OCI-LY3 (cell line): ENCODE results near the gene SLC12A7.

Source experiments
- H2AFZ ChIP-seq: fragments of 200-600, 300-600 bp; shearing (Covaris generic); 2 replicates; pipeline ENCODE4 v1.6.0; 2014; ENCODE audit warnings: antibody characterized with exemption, low read depth, low read length
- H3K27ac ChIP-seq: fragments of 200-600, 300-600 bp; sonication (generic); 2 replicates; pipeline ENCODE4 v1.5.1; 2014; ENCODE audit warnings: mild to moderate bottlenecking, low read length, moderate library complexity, mixed read lengths
- H3K27me3 ChIP-seq: fragments of 200-600, 300-600 bp; sonication (generic); 2 replicates; pipeline ENCODE4 v1.6.1; 2014; ENCODE audit warnings: low read depth, low read length, mixed read lengths
- H3K36me3 ChIP-seq: fragments of 200-600, 300-600 bp; sonication (generic); replicated peaks from 2 replicates; pipeline ENCODE3; 2014; ENCODE audit warnings: low read depth, low read length, mixed read lengths
- H3K4me1 ChIP-seq: fragments of 300-600, 200-600 bp; sonication (generic); 2 replicates; pipeline ENCODE4 v1.6.1; 2014; ENCODE audit warnings: low read length, mixed read lengths
- H3K4me2 ChIP-seq: fragments of 200-600, 300-600 bp; sonication (generic); 2 replicates; pipeline ENCODE4 v1.6.1; 2014; ENCODE audit warnings: low read length, mixed read lengths
- H3K4me3 ChIP-seq: fragments of 300-600, 200-600 bp; sonication (generic); 2 replicates; pipeline ENCODE4 v1.5.1; 2014; ENCODE audit warnings: antibody characterized with exemption, mild to moderate bottlenecking, low read length, moderate library complexity
- H3K79me2 ChIP-seq: fragments of 300-600, 200-600 bp; shearing (Covaris generic); 2 replicates; pipeline ENCODE4 v1.6.1; 2014; ENCODE audit warnings: mild to moderate bottlenecking, low read length, mixed read lengths
- H3K9ac ChIP-seq: fragments of 300-600, 200-600 bp; shearing (Covaris generic); 2 replicates; pipeline ENCODE4 v1.6.0; 2014; ENCODE audit warnings: mild to moderate bottlenecking, low read length, moderate library complexity
- H3K9me3 ChIP-seq: fragments of 200-600, 300-600 bp; shearing (Covaris generic); 2 replicates; pipeline ENCODE4 v1.6.1; 2014; ENCODE audit warnings: low read length, mixed read lengths; ENCODE audit not compliant: insufficient read depth
- H4K20me1 ChIP-seq: fragments of 200-600, 300-600 bp; sonication (generic); 2 replicates; pipeline ENCODE4 v1.6.1; 2016; ENCODE audit warnings: low read length, mixed read lengths; ENCODE audit not compliant: insufficient read depth
- EZH2phosphoT487 ChIP-seq: fragments of 200-600 bp; shearing (Covaris generic); IDR thresholded peaks from 2 replicates; pipeline ENCODE4 v1.6.1; 2018; ENCODE audit warnings: antibody characterized with exemption, mixed run types, low read depth
- TF ChIP-seq, protein P1 (sequence below): fragments of 200-600, 300-600 bp; sonication (generic); IDR thresholded peaks from 2 replicates; pipeline ENCODE4 v1.5.1; 2014; ENCODE audit warnings: antibody characterized with exemption, low read length, low read depth

Gene SLC12A7

DNA sequence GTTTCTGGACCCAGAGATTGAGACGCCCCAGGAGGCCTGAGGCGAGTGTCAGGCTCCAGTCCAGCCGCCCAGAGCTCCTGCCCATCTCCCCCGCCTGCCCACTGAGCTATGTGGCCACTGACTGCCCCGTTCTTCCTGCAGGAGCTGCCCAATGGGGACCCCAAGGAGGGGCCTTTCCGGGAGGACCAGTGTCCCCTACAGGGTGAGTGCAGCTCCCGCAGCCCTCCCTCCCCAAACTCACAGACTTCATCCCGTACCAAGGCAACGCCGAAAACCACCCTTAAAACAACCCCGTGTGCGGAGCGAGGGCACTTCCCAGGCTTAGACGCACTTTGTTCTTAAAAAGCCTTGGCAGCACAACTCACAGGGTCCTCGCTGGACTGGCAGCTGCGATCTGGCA lies 79.9 kb downstream of the SLC12A7 start:
- no peaks in the 10 kb centered on the region for H3K4me1 ChIP-seq
- H3K27me3 ChIP-seq, result no peaks in the 10 kb centered on the region
- no peaks in the 10 kb centered on the region for H3K79me2 ChIP-seq
- no peak overlapping the region for H3K9ac ChIP-seq
- H3K4me3 ChIP-seq, result no peak overlapping the region
- H3K9me3 ChIP-seq, result no peaks in the 10 kb centered on the region
- H4K20me1 ChIP-seq, result no peaks in the 10 kb centered on the region
- no peak overlapping the region for H2AFZ ChIP-seq
- no peaks in the 10 kb centered on the region for H3K36me3 ChIP-seq
- TF ChIP-seq, protein P1, sequence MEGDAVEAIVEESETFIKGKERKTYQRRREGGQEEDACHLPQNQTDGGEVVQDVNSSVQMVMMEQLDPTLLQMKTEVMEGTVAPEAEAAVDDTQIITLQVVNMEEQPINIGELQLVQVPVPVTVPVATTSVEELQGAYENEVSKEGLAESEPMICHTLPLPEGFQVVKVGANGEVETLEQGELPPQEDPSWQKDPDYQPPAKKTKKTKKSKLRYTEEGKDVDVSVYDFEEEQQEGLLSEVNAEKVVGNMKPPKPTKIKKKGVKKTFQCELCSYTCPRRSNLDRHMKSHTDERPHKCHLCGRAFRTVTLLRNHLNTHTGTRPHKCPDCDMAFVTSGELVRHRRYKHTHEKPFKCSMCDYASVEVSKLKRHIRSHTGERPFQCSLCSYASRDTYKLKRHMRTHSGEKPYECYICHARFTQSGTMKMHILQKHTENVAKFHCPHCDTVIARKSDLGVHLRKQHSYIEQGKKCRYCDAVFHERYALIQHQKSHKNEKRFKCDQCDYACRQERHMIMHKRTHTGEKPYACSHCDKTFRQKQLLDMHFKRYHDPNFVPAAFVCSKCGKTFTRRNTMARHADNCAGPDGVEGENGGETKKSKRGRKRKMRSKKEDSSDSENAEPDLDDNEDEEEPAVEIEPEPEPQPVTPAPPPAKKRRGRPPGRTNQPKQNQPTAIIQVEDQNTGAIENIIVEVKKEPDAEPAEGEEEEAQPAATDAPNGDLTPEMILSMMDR, result no peak
- H3K27ac ChIP-seq, result no peak overlapping the region
- H3K4me2 ChIP-seq, result no peak overlapping the region

GRCh38 chr5:1031306-1031959 lies 80.4 kb downstream of the SLC12A7 start:
- H4K20me1 ChIP-seq, result no peaks in the 10 kb centered on the region
- no peak overlapping the region for H3K4me3 ChIP-seq
- no peaks in the 10 kb centered on the region for H3K27me3 ChIP-seq

GRCh38 chr5:1030801-1031271 lies 81.0 kb downstream of the SLC12A7 start:
- Histone ChIP-seq H2AFZ (no peak overlapping the region), H3K27ac (no peak overlapping the region), H4K20me1 (no peaks in the 10 kb centered on the region), H3K9ac (no peak overlapping the region), H3K4me2 (no peak overlapping the region), H3K4me1 (no peaks in the 10 kb centered on the region), H3K36me3 (no peaks in the 10 kb centered on the region), H3K79me2 (no peaks in the 10 kb centered on the region), H3K27me3 (no peaks in the 10 kb centered on the region), H3K9me3 (no peaks in the 10 kb centered on the region), H3K4me3 (no peak overlapping the region)
- TF ChIP-seq, protein P1, result no peak
- TF ChIP-seq EZH2phosphoT487, result no peak

More at GRCh38 chr5:1031306-1031959, 80.4 kb downstream of the SLC12A7 start:
- Histone ChIP-seq H3K36me3 (no peaks in the 10 kb centered on the region), H3K4me1 (no peaks in the 10 kb centered on the region), H3K9me3 (no peaks in the 10 kb centered on the region), H3K27ac (no peak overlapping the region), H2AFZ (no peak overlapping the region), H3K9ac (no peak overlapping the region), H3K4me2 (no peak overlapping the region), H3K79me2 (no peaks in the 10 kb centered on the region)
- TF ChIP-seq, protein P1, result no peak
- TF ChIP-seq EZH2phosphoT487, result no peak

DNA sequence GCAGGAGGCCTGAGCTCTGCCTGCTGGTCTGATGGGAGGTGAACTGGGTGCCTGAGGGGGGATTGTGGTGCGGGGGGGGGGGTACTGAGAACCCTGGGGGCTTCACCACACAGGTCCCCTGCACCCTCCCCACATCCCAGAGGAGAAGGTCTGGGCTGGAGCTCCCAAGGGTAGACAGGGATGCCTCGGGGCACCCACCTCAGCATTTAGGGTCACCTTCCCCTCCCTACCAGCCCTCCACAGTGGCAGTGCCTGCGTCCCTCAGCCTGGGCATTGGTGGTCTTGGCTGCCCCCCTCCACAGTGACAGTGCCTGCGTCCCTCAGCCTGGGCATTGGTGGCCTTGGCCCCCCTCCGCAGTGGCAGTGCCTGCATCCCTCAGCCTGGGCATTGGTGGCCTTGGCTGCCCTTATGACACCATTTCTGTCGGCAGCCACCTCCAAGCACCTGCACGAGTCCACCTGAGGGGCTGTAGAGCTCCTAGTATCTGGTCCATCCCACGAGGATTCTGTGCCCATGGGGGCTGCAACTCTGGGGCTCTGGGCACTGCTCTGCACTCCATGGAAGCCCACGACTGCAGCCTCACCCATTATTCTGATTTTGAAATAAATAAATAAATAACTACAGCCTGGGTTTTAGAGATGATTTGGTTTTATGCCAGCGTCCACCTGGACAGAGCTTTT lies 81.8 kb downstream of the SLC12A7 start:
- no peaks in the 10 kb centered on the region for H3K36me3 ChIP-seq
- H3K4me2 ChIP-seq, result no peak overlapping the region
- no peak overlapping the region for H3K4me3 ChIP-seq
- no peaks in the 10 kb centered on the region for H3K79me2 ChIP-seq
- no peaks in the 10 kb centered on the region for H4K20me1 ChIP-seq
- TF ChIP-seq, protein P1, result no peak
- TF ChIP-seq EZH2phosphoT487, result no peak
- H2AFZ ChIP-seq, result no peak overlapping the region
- no peak overlapping the region for H3K27ac ChIP-seq
- H3K9me3 ChIP-seq, result no peaks in the 10 kb centered on the region
- H3K9ac ChIP-seq, result no peak overlapping the region
- no peaks in the 10 kb centered on the region for H3K4me1 ChIP-seq
- H3K27me3 ChIP-seq, result no peaks in the 10 kb centered on the region
